ENCODE measurements around the gene JAZF1. TPM values are rescaled to one million over a fixed set of nuclear protein-coding genes. Genes with fewer than 3 reads are reported as not detected.

Gene JAZF1
- total and polyA plus RNA-seq, 4 donors = 5.2 to 16.5 (median 10.7) TPM

GRCh38 chr7:27871866-27872265, 308.7 kb downstream of the JAZF1 start:
- Histone ChIP-seq H3K4me3 (no peak overlapping the region), H3K9ac (ENCODE audit: insufficient read depth in 1 of 2, low read length in 2 of 2) (no peak overlapping the region), H3K27me3 (ENCODE audit: control insufficient read depth in 3 of 3, insufficient read depth in 3 of 3, low read length in 2 of 3) (no peaks in the 10 kb centered on the region), H3K4me1 (ENCODE audit: control insufficient read depth in 5 of 5, insufficient read depth in 5 of 5, low read length in 5 of 5) (peaks cover 2 to 19% (median 8%) of the 10 kb centered on the region in 5 donors), H3K27ac (ENCODE audit: low read depth in 1 of 2, low read length in 1 of 2) (no peak overlapping the region), H3K9me3 (ENCODE audit: control insufficient read depth in 4 of 4, insufficient read depth in 3 of 4, low read length in 3 of 4) (no peaks in the 10 kb centered on the region), H3K36me3 (ENCODE audit: control insufficient read depth in 4 of 4, insufficient read depth in 4 of 4, low read length in 4 of 4) (no peaks in the 10 kb centered on the region)
- ATAC-seq (ENCODE audit: insufficient read depth, low FRiP score) (no peak), DNase-seq (peak in 1 of 3 donors; percentile 37)
- WGBS, 2 donors = 84 to 89% methylated on average over 6 of the region's 6 CpGs
- TF ChIP-seq CTCF (IDR thresholded peaks at IDR 0.05; ENCODE audit: control extremely low read depth, extremely low read depth) = no peak

- ATAC-seq (ENCODE audit: insufficient read depth, low FRiP score) (no peak), DNase-seq (no peak)
- H3K9ac ChIP-seq (ENCODE audit: insufficient read depth in 1 of 2, low read length in 2 of 2) = no peak overlapping the region
- no peak overlapping the region for H3K27ac ChIP-seq (ENCODE audit: low read depth in 1 of 2, low read length in 1 of 2)
- H3K36me3 ChIP-seq (ENCODE audit: control insufficient read depth in 4 of 4, insufficient read depth in 4 of 4, low read length in 4 of 4) = no peaks in the 10 kb centered on the region
- no peaks in the 10 kb centered on the region for H3K27me3 ChIP-seq (ENCODE audit: control insufficient read depth in 3 of 3, insufficient read depth in 3 of 3, low read length in 2 of 3)
- peaks cover 3 to 21% (median 8%) of the 10 kb centered on the region in 5 donors for H3K4me1 ChIP-seq (ENCODE audit: control insufficient read depth in 5 of 5, insufficient read depth in 5 of 5, low read length in 5 of 5)
- 87 to 92% methylated on average over 3 of the region's 3 CpGs for WGBS, 2 donors
- no peak overlapping the region for H3K4me3 ChIP-seq
- no peak for TF ChIP-seq CTCF (IDR thresholded peaks at IDR 0.05; ENCODE audit: control extremely low read depth, extremely low read depth)
- H3K9me3 ChIP-seq (ENCODE audit: control insufficient read depth in 4 of 4, insufficient read depth in 3 of 4, low read length in 3 of 4) = no peaks in the 10 kb centered on the region
Observed at GRCh38 chr7:27871086-27871485, 309.5 kb downstream of the JAZF1 start.

- WGBS, 2 donors = 94 to 95% methylated on average over 5 of the region's 5 CpGs
Observed at GRCh38 chr7:27870595-27870994, 310.0 kb downstream of the JAZF1 start.

More at GRCh38 chr7:27870595-27870994, 310.0 kb downstream of the JAZF1 start:
- H3K4me3 ChIP-seq = no peak overlapping the region
- no peak for TF ChIP-seq CTCF (IDR thresholded peaks at IDR 0.05; ENCODE audit: control extremely low read depth, extremely low read depth)
- no peak overlapping the region for H3K27ac ChIP-seq (ENCODE audit: low read depth in 1 of 2, low read length in 1 of 2)
- no peak overlapping the region for H3K9ac ChIP-seq (ENCODE audit: insufficient read depth in 1 of 2, low read length in 2 of 2)
- ATAC-seq (ENCODE audit: insufficient read depth, low FRiP score) (no peak), DNase-seq (no peak)
- H3K27me3 ChIP-seq (ENCODE audit: control insufficient read depth in 3 of 3, insufficient read depth in 3 of 3, low read length in 2 of 3) = no peaks in the 10 kb centered on the region
- no peaks in the 10 kb centered on the region for H3K36me3 ChIP-seq (ENCODE audit: control insufficient read depth in 4 of 4, insufficient read depth in 4 of 4, low read length in 4 of 4)
- no peaks in the 10 kb centered on the region for H3K9me3 ChIP-seq (ENCODE audit: control insufficient read depth in 4 of 4, insufficient read depth in 3 of 4, low read length in 3 of 4)
- peaks cover 3 to 21% (median 8%) of the 10 kb centered on the region in 5 donors for H3K4me1 ChIP-seq (ENCODE audit: control insufficient read depth in 5 of 5, insufficient read depth in 5 of 5, low read length in 5 of 5)

Data from lung (tissue), 12 donors.